Measurements from ENCODE around the gene IRF5.

IRF5 gene

GRCh38 chr7:128937647-128938543, at the start of gene IRF5:
Gene IRF5, plus strand, starts transcription at chr7:128937927. Its CDS starts 4,155 bp downstream, at chr7:128942082.
- DNase-seq = no peak

- no peak for DNase-seq
Measured at GRCh38 chr7:128888039-128888755, 49.5 kb upstream of the IRF5 start.

- no peak for DNase-seq
Measured at GRCh38 chr7:128888756-128889095, 49.0 kb upstream of the IRF5 start.

- DNase-seq = no peak
Measured at GRCh38 chr7:128889121-128889520, 48.6 kb upstream of the IRF5 start.

- DNase-seq = no peak
Measured at GRCh38 chr7:128890306-128891109, 47.2 kb upstream of the IRF5 start.

GRCh38 chr7:128891110-128891941, 46.4 kb upstream of the IRF5 start:
- DNase-seq = no peak

GRCh38 chr7:128891942-128892269, 45.8 kb upstream of the IRF5 start:
- DNase-seq = no peak

- no peak for DNase-seq
Measured at GRCh38 chr7:128892521-128893250, 45.0 kb upstream of the IRF5 start.

- DNase-seq = no peak
Measured at GRCh38 chr7:128893251-128894100, 44.3 kb upstream of the IRF5 start.

- DNase-seq = no peak
Measured at GRCh38 chr7:128894101-128894440, 43.7 kb upstream of the IRF5 start.

GRCh38 chr7:128895320-128895719, 42.4 kb upstream of the IRF5 start:
- no peak for DNase-seq

GRCh38 chr7:128899392-128899791, 38.3 kb upstream of the IRF5 start:
- no peak for DNase-seq

GRCh38 chr7:128900237-128900636, 37.5 kb upstream of the IRF5 start:
- no peak for DNase-seq

GRCh38 chr7:128902761-128903585, 34.8 kb upstream of the IRF5 start:
- DNase-seq = no peak

- DNase-seq = no peak
Measured at GRCh38 chr7:128903621-128904361, 33.9 kb upstream of the IRF5 start.

GRCh38 chr7:128904381-128905197, 33.1 kb upstream of the IRF5 start:
- no peak for DNase-seq

- no peak for DNase-seq
Measured at GRCh38 chr7:128906001-128906765, 31.5 kb upstream of the IRF5 start.

Measured in NCI-H524 treated with DMSO at 0.1 percent for 48 hours (cell line).